Measurements from ENCODE around the gene CYP2W1. TPM values are rescaled to one million over a fixed set of nuclear protein-coding genes. Genes with fewer than 3 reads are reported as not detected.
"Not testable (repeated sequence)": the region's sequence is repeated elsewhere in the genome, so short reads cannot be mapped to it uniquely, and the experiment has no call there.

The CYP2W1 gene
- polyA plus RNA-seq, 1 donor from 2014 or later = not detected

DNA sequence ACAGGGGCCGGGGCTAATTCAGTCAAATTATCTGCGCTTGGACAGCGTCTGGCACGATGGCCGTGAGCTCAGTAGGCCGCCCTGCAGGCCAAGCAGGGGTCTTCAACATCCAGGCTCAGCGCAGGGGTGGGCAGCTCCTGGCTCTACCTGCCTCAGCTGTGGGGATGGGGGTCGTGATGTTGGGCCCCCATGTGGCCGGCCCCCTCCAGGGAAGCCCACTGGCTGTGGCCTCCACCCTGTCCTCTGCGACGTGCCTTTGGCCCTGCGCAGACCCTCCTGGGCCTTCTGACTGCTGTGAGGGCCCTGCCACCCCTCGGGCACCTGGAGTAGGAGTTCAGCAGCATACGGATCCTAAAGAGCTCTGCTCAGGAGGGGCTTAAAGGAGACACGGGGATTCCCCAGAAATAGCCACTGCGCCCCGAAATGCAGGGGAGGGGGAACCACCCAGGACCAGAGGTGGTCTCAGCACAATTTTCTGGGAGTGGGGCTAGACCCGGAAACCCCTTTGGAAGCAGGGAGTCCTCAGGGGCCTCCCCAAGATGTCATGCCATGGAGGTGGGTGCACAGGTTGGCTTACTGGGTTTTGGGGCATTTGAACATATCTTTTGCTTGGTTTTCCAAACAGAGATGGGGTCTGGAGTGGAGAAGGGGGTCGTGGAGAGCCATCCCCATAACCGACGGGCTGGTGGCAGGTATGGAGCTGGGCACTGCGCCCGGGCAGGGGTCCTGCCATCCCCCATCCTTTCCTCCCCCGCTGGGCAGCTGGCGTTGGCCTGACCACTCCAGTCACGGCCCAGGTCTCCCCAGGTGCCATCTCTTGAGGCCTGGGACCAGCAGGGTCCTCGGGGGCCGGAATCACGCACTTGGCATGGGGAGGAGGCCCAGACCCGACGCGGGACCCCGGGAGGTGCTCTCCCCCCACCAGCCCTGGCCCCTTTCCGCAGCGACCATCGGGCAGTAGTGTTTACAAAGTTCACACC, 24.5 kb upstream of the CYP2W1 start:
- no peaks in the 10 kb centered on the region for H3K36me3 Mint-ChIP-seq
- peak overlapping the region in 1 of 3 donors; percentile 79 for H3K27ac Mint-ChIP-seq
- H3K9me3 Mint-ChIP-seq = no peaks in the 10 kb centered on the region
- H3K4me1 Mint-ChIP-seq = peaks cover 4 to 6% (median 6%) of the 10 kb centered on the region in 3 donors
- no peak overlapping the region for H3K4me3 Mint-ChIP-seq
- peaks cover 14% of the 10 kb centered on the region for H3K27me3 Mint-ChIP-seq

DNA sequence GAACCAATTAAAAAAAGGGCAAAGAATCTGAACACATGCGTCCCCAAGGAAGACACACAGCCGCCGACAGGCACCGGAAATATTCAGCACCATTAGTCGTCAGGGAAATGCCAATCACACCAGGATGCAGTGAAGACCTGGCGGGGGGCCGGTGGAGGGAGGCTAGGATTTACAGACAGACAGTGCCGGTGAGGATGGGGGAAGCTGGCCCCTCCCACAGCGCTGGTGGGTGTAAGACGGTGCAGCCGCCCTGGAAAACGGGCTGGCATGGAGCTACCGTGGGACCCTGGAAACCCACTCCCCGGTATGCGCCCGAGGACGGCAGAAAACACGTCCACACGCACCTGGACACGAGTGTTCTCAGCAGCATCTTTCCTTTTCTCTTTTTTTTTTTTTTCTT, 23.7 kb upstream of the CYP2W1 start:
- Mint-ChIP-seq H3K4me3 (no peak overlapping the region), H3K4me1 (peaks cover 6 to 10% (median 6%) of the 10 kb centered on the region in 3 donors), H3K27me3 (peaks cover 16% of the 10 kb centered on the region), H3K36me3 (no peaks in the 10 kb centered on the region), H3K9me3 (no peaks in the 10 kb centered on the region), H3K27ac (peak overlapping the region in 1 of 3 donors; percentile 79)

DNA sequence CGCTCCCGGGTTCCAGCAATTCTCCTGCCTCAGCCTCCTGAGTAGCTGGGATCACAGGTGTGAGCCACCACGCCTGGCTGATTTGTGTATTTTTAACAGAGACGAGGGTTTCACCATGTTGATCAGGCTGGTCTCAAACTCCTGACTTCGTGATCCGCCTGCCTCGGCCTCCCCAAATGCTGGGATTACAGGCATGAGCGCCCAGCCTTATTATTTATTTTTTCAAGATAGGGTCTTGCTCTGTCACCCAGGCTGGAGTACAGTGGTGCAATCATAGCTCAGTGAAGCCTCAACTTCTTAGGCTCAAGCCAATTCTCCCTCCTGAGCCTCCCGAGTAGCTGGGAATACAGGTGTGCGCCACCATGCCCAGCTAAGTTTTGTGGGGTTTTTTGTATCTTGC, 23.2 kb upstream of the CYP2W1 start:
- Mint-ChIP-seq H3K4me3 (peak overlapping the region in 1 of 4 donors; percentile 57), H3K27me3 (peaks cover 16% of the 10 kb centered on the region), H3K4me1 (peaks cover 7 to 12% (median 8%) of the 10 kb centered on the region in 3 donors)
- not testable (repeated sequence) for H3K27ac Mint-ChIP-seq, H3K36me3 Mint-ChIP-seq, H3K9me3 Mint-ChIP-seq

DNA sequence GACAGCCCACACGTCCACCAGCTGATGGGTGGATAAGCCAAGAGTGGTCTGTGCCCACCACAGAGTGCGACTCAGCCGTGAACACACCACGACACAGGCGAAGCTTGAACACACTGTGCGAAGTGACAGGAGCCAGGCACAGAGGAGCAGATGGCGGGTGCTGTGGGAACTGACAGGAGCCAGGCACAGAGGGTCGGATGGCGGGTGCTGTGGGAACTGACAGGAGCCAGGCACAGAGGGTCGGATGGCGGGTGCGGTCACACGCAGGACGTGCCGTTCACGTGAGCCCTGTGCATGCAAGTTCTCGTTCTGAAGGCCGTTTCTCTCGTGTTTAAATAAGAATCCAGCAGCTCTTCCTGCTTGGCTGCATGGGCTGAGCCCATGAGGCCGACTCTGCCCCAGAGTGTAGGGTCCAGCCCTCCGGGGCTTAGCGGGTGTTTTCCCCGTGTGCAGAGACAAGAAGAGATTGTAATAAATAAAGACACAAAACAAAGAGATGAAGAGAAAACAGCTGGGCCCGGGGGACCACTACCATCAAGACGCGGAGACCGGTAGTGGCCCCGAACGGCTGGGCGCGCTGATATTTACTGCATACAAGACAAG, 22.6 kb upstream of the CYP2W1 start:
- Mint-ChIP-seq H3K27ac (no peak overlapping the region), H3K27me3 (peaks cover 14% of the 10 kb centered on the region), H3K36me3 (no peaks in the 10 kb centered on the region), H3K9me3 (no peaks in the 10 kb centered on the region), H3K4me1 (peaks cover 12 to 14% (median 13%) of the 10 kb centered on the region in 3 donors), H3K4me3 (no peak overlapping the region)

DNA sequence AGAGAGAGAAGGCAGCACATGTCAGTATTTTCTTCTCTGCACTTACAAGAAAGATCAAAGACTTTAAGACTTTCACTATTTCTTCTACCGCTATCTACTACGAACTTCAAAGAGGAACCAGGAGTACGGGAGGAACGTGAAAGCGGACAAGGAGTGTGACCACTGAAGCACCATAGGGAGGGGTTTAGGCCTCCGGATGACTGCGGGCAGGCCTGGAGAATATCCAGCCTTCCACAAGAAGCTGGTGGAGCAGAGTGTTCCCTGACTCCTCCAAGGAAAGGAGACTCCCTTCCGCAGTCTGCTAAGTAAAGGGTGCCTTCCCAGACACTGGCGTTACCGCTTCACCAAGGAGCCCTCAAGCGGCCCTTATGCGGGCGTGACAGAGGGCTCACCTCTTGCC, 22.0 kb upstream of the CYP2W1 start:
- not testable (repeated sequence) for H3K27ac Mint-ChIP-seq, H3K4me3 Mint-ChIP-seq, H3K9me3 Mint-ChIP-seq, H3K36me3 Mint-ChIP-seq
- H3K4me1 Mint-ChIP-seq = peaks cover 12 to 19% (median 17%) of the 10 kb centered on the region in 3 donors
- peaks cover 14% of the 10 kb centered on the region for H3K27me3 Mint-ChIP-seq

DNA sequence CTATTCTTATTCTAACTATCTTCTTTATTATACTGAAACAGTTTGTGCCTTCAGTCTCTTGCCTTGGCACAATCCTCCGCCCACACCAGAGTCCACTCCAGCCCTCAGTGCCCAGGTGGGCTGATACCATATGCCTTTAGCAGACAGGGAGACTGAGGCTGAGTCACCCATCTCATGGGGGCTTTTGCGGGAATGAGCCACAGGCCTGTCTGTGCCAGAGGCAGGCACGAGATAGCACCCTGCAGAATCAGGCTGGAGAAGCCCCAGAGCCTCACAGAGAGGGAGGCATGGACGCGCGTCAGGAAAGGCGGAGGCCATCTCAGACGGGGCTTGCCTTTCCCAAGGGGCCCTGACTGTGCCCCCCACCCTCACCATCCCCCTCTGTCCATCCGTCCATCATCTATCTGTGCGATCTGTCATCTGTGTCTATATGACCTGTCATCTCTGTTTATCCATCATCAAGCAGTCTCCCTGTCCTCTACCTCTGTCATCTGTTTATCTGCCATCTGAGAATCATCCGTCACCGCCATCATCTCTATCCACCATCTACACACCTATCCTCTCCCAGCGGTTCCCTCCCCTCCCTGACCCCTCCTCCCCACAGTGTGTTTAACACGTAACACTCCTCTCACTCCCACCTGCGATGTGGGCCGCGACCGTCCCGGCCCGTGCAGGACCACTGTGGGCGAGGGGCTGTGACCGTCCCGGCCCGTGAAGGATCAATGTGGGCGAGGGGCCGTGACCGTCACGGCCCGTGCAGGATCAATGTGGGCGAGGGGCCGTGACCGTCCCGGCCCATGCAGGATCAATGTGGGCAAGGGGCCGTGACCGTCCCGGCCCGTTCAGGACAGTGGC, 21.2 kb upstream of the CYP2W1 start:
- H3K4me3 Mint-ChIP-seq = peak overlapping the region in 1 of 4 donors; percentile 68
- H3K27ac Mint-ChIP-seq = peak overlapping the region in 2 of 3 donors; percentile 10 to 59
- peaks cover 12 to 19% (median 19%) of the 10 kb centered on the region in 3 donors for H3K4me1 Mint-ChIP-seq

DNA sequence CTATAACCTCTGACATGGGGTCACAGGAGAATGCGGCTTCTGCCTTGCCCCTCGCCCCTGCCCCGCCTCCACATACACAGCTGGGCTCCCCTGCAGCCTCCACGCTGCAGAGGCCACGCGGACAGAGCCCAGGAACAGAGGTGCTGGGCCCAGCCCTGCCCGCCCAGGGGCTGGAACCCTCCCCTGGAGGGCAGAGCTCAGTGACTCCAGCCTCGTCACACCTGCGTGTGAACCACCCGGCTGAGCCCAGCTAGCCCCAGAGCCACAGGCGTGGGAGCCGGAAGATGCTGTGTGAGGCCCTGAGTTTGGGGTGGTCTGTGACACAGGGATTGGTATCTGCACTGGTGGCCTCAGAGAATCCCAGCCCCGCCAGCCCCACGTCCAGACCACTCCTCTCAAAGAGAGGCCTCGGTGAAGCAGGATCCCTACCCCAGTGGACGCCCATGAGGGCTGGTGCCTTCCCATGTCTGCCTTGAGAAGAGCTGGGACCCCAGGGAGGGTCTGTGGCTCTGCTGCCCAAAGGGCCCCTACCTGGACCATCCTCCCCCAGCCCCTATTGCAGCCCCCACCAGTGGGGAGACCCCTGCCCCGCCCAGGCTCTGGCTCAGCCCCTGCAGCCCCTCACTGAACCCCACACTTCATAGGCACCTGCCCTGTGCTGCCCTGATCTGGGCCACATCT, 20.4 kb upstream of the CYP2W1 start:
- Mint-ChIP-seq H3K9me3 (no peaks in the 10 kb centered on the region), H3K36me3 (no peaks in the 10 kb centered on the region), H3K27me3 (peaks cover 14% of the 10 kb centered on the region), H3K27ac (no peak overlapping the region), H3K4me1 (peaks cover 12 to 19% (median 19%) of the 10 kb centered on the region in 3 donors), H3K4me3 (no peak overlapping the region)

More for the DNA sequence above, 21.2 kb upstream of the CYP2W1 start:
- no peaks in the 10 kb centered on the region for H3K36me3 Mint-ChIP-seq
- no peaks in the 10 kb centered on the region for H3K9me3 Mint-ChIP-seq
- peaks cover 14% of the 10 kb centered on the region for H3K27me3 Mint-ChIP-seq

DNA sequence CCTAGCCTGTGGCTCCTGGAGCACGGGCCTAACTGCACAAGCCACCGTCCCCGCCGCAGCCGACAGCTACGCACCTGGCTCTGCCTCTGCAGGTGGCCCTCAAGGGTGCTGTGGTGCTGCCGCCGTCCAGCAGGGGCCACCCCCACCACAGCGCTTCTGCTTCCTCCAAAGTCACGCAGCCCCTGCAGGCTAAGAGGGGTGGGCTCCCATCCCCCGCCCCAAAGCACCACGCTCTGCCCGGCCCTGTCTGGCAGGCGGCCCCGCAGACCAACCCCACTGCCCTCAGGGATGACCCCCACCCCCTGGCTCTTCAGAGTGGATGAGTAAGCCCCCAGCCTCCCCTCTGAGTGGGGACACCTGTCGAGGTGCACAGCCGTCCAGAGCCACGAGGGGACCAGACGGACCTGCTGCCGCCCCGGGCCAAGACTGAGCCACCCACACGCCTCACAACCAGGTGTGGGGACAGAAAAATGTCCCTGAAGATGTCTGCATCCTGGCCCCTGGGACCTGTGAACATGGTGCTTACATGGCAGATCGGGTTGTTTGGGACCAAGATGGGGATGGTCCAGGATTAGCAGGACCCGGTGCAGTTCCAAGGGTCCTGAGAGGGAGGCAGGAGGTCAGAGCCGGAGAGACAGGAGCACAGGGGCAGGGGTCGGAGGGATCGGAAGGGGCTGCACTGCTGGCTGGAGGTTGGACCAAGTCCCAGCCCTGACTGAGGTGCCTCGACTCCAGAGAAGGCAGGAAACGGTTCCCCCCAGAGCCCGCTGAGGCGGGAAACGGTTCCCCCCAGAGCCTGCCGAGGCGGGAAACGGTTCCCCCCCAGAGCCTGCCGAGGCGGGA, 19.5 kb upstream of the CYP2W1 start:
- Mint-ChIP-seq H3K4me3 (peak overlapping the region in 2 of 4 donors; percentile 54 to 78), H3K27ac (no peak overlapping the region), H3K9me3 (no peaks in the 10 kb centered on the region), H3K36me3 (peaks cover 3% of the 10 kb centered on the region), H3K4me1 (peaks cover 12 to 19% (median 19%) of the 10 kb centered on the region in 3 donors), H3K27me3 (peaks cover 14% of the 10 kb centered on the region)

DNA sequence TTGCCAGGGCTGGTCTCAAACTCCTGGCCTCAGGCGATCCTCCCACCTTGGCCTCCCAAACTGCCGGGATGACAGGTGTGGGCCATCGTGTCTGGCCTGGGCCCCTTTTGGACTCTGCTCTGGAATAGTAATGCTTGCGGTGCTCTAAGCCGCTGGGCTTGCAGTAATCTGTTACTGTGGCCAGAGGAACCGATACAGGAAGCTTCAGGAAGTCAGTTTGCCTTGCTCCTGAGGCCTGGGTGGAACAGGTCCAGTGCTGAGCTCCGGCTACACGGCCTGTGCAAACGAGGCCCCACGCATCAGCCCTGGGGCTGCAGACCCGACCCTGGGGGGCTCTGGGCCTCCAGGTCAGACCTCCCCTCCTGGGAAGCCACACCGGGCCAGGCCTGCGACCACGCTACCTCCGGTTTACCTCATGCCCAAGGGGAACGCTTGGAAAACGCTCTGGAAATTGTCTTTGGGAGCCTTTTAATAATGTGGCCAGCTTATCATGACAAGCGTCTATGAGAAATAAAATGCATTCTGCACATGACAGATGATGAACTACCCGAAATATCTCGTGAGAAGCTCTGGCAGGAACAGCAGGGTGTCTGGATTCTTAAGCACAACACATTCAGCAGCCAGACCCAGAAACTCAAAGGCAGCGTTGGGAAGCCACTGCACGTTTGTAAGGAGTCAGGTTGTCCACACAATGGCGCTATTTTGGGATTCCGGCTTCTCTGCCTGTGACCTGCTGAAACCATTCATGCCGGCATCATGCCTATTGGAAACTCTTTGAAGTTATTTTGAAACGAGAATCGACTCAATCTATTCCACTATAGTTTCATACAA, 18.4 kb upstream of the CYP2W1 start:
- Mint-ChIP-seq H3K36me3 (peaks cover 3% of the 10 kb centered on the region), H3K9me3 (no peaks in the 10 kb centered on the region), H3K27me3 (peaks cover 14% of the 10 kb centered on the region), H3K27ac (peak overlapping the region; percentile 49 to 83 (median 67)), H3K4me1 (peaks cover 12 to 19% (median 19%) of the 10 kb centered on the region in 3 donors), H3K4me3 (peak overlapping the region in 1 of 4 donors; percentile 49)

DNA sequence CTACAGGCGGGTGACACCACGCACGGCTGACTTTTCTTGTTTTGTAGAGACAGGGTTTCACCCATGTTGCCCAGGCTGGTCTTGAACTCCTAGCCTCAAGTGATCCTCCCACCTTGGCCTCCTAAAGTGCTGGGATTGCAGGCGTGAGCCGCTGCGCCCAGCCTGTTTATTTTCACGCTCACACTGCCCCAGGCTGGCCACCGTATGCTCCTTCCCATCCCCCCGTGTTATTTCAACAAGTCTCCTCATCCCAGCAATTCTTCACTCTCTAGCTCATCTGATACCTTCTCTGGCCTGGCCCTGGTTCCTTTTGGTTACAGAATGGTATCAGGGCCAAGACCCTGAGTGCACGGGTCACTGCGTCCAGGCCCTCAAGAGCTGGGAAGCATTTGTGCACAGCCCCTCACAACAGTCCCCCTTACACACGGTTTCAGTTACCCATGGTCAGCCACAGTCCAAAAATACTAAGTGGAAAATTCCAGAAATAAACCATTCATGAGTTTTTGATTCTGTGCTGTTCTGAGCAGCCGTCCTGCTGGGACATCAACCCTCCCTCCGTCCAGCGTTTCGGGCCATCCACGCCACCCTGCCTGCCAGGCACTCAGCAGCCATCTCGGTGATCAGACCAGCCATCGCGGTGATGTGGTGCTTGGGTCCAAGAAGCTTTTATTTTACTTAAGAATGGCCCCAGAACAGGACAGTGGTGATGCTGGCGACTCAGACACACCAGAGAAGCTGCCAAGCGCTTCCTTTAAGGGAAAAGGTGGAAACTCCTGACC, 16.5 kb upstream of the CYP2W1 start:
- Mint-ChIP-seq H3K36me3 (peaks cover 4% of the 10 kb centered on the region), H3K4me3 (peak overlapping the region in 2 of 4 donors; percentile 3 to 27), H3K4me1 (peaks cover 15 to 22% (median 15%) of the 10 kb centered on the region in 3 donors), H3K9me3 (no peaks in the 10 kb centered on the region), H3K27ac (peak overlapping the region in 2 of 3 donors; percentile 3 to 84), H3K27me3 (peaks cover 9% of the 10 kb centered on the region)

DNA sequence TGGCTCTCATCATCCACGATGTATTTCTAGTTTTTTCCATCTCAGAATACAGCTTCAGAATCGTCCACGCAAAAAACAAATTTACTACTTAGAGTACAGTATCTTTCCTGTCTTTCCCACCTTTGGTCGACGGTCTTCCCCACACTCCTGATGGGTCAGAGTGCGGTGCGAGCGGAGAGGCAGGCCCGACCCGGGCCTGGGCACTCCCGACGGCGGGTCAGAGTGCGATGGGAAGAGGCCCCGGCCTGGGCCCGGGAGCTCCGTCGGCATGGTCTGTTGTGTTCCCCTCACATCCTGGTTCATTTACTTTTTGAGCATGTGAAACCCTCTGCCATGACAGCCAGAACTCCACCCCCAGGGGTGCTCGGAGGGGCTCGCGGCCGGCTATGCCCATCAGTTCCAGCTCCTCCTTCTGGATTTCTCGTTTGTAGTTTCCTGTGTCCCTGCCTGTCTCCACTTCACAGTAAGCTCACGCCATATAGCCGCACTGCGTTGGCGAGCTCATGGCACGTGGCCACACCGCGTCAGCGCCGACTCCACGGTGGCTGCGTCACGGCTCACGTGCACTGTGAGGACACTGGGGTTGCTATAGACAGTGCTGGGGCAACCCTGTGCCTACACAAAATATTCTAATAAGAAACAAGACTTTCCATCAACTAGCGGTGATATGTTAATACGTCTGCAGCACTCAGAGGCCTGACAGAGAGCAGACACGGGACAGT, 15.5 kb upstream of the CYP2W1 start:
- Mint-ChIP-seq H3K9me3 (no peaks in the 10 kb centered on the region), H3K4me3 (peak overlapping the region in 1 of 4 donors; percentile 26), H3K27ac (peak overlapping the region; percentile 6 to 59 (median 31)), H3K27me3 (peaks cover 3% of the 10 kb centered on the region), H3K36me3 (peaks cover 6% of the 10 kb centered on the region), H3K4me1 (peaks cover 18 to 25% (median 21%) of the 10 kb centered on the region in 3 donors)
